Gastroesophageal sphincter (tissue), 4 donors: ENCODE results near the gene MBTPS1. TPM values are rescaled to one million over a fixed set of nuclear protein-coding genes. Genes with fewer than 3 reads are reported as not detected.
"Not testable (repeated sequence)": the region's sequence is repeated elsewhere in the genome, so short reads cannot be mapped to it uniquely, and the experiment has no call there.

Experiments
- ATAC-seq: fragments of 150-250 bp; one replicate; pipeline ENCODE4 v1.9.1; 2016; ENCODE audit warnings: mild to moderate bottlenecking, moderate library complexity
- H3K27ac ChIP-seq, 4 donors: fragments of 200-600 bp; sonication (generic) in 3 of 4; 1 replicate in 3 of 4; 2 replicates in 1 of 4; pipeline ENCODE4 v1.5.1; 2016 to 2019
- H3K27me3 ChIP-seq: fragments of 200-600 bp; sonication (generic); one replicate; pipeline ENCODE4 v1.5.1; 2019
- H3K36me3 ChIP-seq, 2 donors: fragments of 200-600 bp; sonication (generic); one replicate each; pipeline ENCODE4 v1.5.1; 2019; ENCODE audit warnings: control low read depth in 1 of 2
- H3K4me1 ChIP-seq, 3 donors: fragments of 200-600 bp; sonication (generic); 1 replicate in 2 of 3; 2 replicates in 1 of 3; pipeline ENCODE4 v1.5.1; 2016 to 2019; ENCODE audit warnings: control low read depth in 2 of 3
- H3K4me3 ChIP-seq, 2 donors: fragments of 200-600 bp; sonication (generic); one replicate each; pipeline ENCODE4 v1.5.1; 2019; ENCODE audit warnings: mild to moderate bottlenecking in 1 of 2, moderate library complexity in 1 of 2
- H3K9me3 ChIP-seq, 3 donors: fragments of 200-600 bp; sonication (generic); one replicate each; pipeline ENCODE4 v1.5.1; 2017 to 2019; ENCODE audit warnings: control low read depth in 2 of 3
- EP300 ChIP-seq: sonication (generic); formaldehyde crosslinking; IDR thresholded peaks from one replicate; pipeline ENCODE4 v1.6.1; 2017; ENCODE audit warnings: antibody characterized with exemption, mild to moderate bottlenecking
- POLR2A ChIP-seq, 2 donors: fragments of 450-650 bp; IDR thresholded peaks; one replicate each; pipeline ENCODE4 v1.6.1; 2017; ENCODE audit warnings: antibody characterized with exemption in 2 of 2, mild to moderate bottlenecking in 2 of 2, moderate library complexity in 1 of 2
- POLR2AphosphoS5 ChIP-seq: sonication (generic); formaldehyde crosslinking; IDR thresholded peaks from one replicate; pipeline ENCODE4 v1.6.1; 2017; ENCODE audit warnings: antibody characterized with exemption
- WGBS, 2 donors: methylation state at CpG; one replicate each; pipeline ENCODE4 v1.1.5; 2018; ENCODE audit warnings: low coverage in 1 of 2; 5-methylcytosine and 5-hydroxymethylcytosine counted together
- total RNA-seq, 4 donors: library from RNA; depleted of rRNA; stranded (reverse); fragments of >200 nt; gene quantifications; one replicate each; pipeline ENCODE4 v1.1.0, GENCODE V29; 2016
- TF ChIP-seq, protein P1 (sequence below), 4 experiments: fragments of 200-600 bp in 2 of 4; fragments of 450-650 bp in 2 of 4; sonication (generic) in 1 of 4; IDR thresholded peaks; one replicate each; pipeline ENCODE4 v1.5.1; 2017 to 2019; ENCODE audit warnings: antibody characterized with exemption in 4 of 4, mild to moderate bottlenecking in 2 of 4, moderate library complexity in 2 of 4

Gene MBTPS1
- total RNA-seq, 4 donors from 2014 or later: 84.0 to 98.6 (median 90.9) TPM

- no peak for ATAC-seq
- Histone ChIP-seq H3K36me3 (peaks cover 0 to 61% of the 10 kb centered on the region in 2 donors), H3K9me3 (no peaks in the 10 kb centered on the region), H3K27me3 (no peaks in the 10 kb centered on the region), H3K27ac (no peak overlapping the region), H3K4me3 (no peak overlapping the region), H3K4me1 (no peaks in the 10 kb centered on the region)
- no peak for TF ChIP-seq EP300
- TF ChIP-seq, protein P1, sequence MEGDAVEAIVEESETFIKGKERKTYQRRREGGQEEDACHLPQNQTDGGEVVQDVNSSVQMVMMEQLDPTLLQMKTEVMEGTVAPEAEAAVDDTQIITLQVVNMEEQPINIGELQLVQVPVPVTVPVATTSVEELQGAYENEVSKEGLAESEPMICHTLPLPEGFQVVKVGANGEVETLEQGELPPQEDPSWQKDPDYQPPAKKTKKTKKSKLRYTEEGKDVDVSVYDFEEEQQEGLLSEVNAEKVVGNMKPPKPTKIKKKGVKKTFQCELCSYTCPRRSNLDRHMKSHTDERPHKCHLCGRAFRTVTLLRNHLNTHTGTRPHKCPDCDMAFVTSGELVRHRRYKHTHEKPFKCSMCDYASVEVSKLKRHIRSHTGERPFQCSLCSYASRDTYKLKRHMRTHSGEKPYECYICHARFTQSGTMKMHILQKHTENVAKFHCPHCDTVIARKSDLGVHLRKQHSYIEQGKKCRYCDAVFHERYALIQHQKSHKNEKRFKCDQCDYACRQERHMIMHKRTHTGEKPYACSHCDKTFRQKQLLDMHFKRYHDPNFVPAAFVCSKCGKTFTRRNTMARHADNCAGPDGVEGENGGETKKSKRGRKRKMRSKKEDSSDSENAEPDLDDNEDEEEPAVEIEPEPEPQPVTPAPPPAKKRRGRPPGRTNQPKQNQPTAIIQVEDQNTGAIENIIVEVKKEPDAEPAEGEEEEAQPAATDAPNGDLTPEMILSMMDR (IDR thresholded peaks at IDR 0.05): no peak
- WGBS, 2 donors: 83 to 93% methylated on average over 7 of the region's 7 CpGs
Observed at GRCh38 chr16:84124257-84125073, 7.7 kb upstream of the MBTPS1 start.

- Histone ChIP-seq H3K9me3 (no peaks in the 10 kb centered on the region), H3K27ac (no peak overlapping the region), H3K4me1 (peaks cover 0 to 13% (median 6%) of the 10 kb centered on the region in 3 donors), H3K4me3 (no peak overlapping the region), H3K27me3 (no peaks in the 10 kb centered on the region), H3K36me3 (peaks cover 0 to 31% of the 10 kb centered on the region in 2 donors)
- WGBS, 2 donors: 96 to 100% methylated on average over 1 to 7 of the region's 10 CpGs
- TF ChIP-seq POLR2A (IDR thresholded peaks at IDR 0.05) (no peak), EP300 (no peak)
- TF ChIP-seq, protein P1 (IDR thresholded peaks at IDR 0.05): no peak
- no peak for ATAC-seq
Observed at GRCh38 chr16:84121007-84121406, 4.3 kb upstream of the MBTPS1 start.

GRCh38 chr16:84120023-84120422 lies 3.3 kb upstream of the MBTPS1 start:
- Histone ChIP-seq H3K4me3 (no peak overlapping the region), H3K27me3 (no peaks in the 10 kb centered on the region), H3K36me3 (peaks cover 0 to 24% of the 10 kb centered on the region in 2 donors), H3K4me1 (peaks cover 0 to 23% (median 14%) of the 10 kb centered on the region in 3 donors), H3K9me3 (no peaks in the 10 kb centered on the region), H3K27ac (no peak overlapping the region)
- ATAC-seq: no peak
- 33 to 40% methylated on average over 1 to 2 of the region's 5 CpGs for WGBS, 2 donors
- TF ChIP-seq POLR2A (IDR thresholded peaks at IDR 0.05) (no peak), EP300 (no peak)
- TF ChIP-seq, protein P1 (IDR thresholded peaks at IDR 0.05): no peak

- Histone ChIP-seq H3K27me3 (no peaks in the 10 kb centered on the region), H3K36me3 (peaks cover 0 to 22% of the 10 kb centered on the region in 2 donors), H3K9me3 (no peaks in the 10 kb centered on the region), H3K4me1 (peaks cover 0 to 29% (median 15%) of the 10 kb centered on the region in 3 donors), H3K4me3 (no peak overlapping the region), H3K27ac (no peak overlapping the region)
- ATAC-seq: no peak
- TF ChIP-seq POLR2AphosphoS5 (no peak), POLR2A (IDR thresholded peaks at IDR 0.05) (no peak), EP300 (no peak)
- TF ChIP-seq, protein P1 (IDR thresholded peaks at IDR 0.05): no peak
- no CpG with 5 or more reads among the region's 13 CpGs for WGBS, 2 donors
Observed at GRCh38 chr16:84119368-84119767, 2.6 kb upstream of the MBTPS1 start.

DNA sequence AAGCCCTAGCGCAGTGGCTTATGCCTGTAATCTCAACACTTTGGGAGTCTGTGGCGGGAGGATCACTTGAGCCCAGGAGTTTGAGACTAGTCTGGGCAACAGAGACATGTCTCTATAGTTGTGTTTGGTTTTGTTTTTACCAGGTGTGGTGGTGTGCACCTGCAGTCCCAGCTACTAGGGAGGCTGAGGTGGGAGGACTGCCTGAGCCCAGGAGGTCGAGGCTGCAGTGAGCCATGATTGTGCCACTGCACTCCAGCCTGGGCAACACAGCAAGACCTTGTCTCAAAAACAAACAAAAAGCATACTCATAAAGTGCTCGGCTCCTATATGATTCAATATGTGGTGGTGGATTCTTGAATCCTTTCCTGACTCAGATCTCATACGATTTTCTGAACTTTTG lies 1.6 kb upstream of the MBTPS1 start:
- H3K36me3 ChIP-seq: peaks cover 0 to 12% of the 10 kb centered on the region in 2 donors
- not testable (repeated sequence) for H3K27me3 ChIP-seq, H3K27ac ChIP-seq, ATAC-seq, H3K4me3 ChIP-seq, H3K9me3 ChIP-seq
- peaks cover 0 to 40% (median 15%) of the 10 kb centered on the region in 3 donors for H3K4me1 ChIP-seq
- 73 to 94% methylated on average over 4 to 5 of the region's 5 CpGs for WGBS, 2 donors
